ENCODE data around the gene ANXA5.
"Not testable (repeated sequence)": the region's sequence is repeated elsewhere in the genome, so short reads cannot be mapped to it uniquely, and the experiment has no call there.

The ANXA5 gene

GRCh38 chr4:121696581-121697461 is at the start of gene ANXA5:
Gene ANXA5, minus strand, starts transcription at chr4:121696980. Its CDS starts 391 bp downstream, at chr4:121696589.
- DNase-seq = no peak

DNA sequence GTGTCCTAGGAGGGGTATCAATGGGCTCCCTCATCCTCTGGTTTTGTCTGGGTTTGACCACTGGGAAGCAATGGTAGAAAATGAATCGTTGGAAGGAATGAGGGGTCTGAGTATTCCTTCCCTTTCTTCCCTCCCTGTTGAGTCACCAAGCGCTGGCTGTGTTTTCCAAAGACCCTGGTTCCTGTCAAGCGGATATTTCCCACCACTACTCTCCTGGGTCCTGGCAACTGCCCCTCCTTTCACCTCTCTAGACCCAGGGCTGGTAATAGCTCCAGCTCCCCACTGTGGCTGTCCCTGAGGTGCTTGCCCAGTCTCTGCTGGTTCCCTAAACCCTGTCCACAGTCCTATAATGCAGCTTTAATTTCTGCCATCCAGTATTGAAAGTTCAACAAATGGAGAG is 46.0 kb upstream of the ANXA5 start:
- no peak for DNase-seq

DNA sequence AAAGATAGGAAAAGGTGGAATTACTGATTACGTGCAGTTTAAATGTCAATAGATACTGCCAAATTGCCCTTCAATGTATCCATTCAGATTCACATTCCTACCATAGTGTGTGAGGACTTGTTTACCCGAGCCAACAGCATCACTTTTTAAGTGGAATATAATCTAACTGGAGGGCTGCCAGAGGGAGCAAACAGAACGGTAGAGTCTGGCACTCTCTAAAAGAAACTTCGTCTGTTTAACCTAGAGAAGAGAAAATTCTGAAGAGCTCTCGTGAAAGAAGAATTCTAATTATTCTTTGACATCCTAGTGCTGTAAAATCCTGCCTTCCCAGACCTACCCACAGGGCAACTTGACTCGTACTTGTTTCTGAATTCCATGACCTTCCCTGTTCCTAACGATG is 45.0 kb upstream of the ANXA5 start:
- no peak for DNase-seq

GRCh38 chr4:121740796-121741409 is 44.1 kb upstream of the ANXA5 start:
- DNase-seq = no peak

DNA sequence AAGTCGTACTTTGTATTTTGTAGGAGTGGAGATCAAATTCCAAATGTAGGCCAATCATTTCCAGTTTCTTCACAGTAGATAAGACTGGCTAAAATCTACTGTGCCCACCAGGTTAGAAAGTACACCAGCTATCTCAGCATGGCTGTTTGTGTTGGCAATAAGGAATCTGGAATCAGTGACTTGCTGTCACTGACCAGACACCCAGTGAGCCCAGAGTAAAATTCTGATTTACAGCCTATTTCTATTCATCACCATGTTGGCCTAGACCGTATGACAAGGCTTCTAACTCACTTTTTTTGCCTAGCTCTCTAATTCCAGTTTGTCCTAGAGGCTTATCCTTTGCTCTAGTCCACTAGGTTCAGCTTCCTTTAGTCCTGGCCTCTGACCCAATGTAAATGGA is 42.8 kb upstream of the ANXA5 start:
- no peak for DNase-seq

- no peak for DNase-seq
Observed at GRCh38 chr4:121738780-121739535, 42.2 kb upstream of the ANXA5 start.

GRCh38 chr4:121737846-121738554 is 41.2 kb upstream of the ANXA5 start:
- no peak for DNase-seq

- DNase-seq = no peak
Observed at GRCh38 chr4:121736735-121737351, 40.1 kb upstream of the ANXA5 start.

GRCh38 chr4:121734571-121734970 is 37.8 kb upstream of the ANXA5 start:
- DNase-seq = no peak

- no peak for DNase-seq
Observed at GRCh38 chr4:121733942-121734341, 37.2 kb upstream of the ANXA5 start.

DNA sequence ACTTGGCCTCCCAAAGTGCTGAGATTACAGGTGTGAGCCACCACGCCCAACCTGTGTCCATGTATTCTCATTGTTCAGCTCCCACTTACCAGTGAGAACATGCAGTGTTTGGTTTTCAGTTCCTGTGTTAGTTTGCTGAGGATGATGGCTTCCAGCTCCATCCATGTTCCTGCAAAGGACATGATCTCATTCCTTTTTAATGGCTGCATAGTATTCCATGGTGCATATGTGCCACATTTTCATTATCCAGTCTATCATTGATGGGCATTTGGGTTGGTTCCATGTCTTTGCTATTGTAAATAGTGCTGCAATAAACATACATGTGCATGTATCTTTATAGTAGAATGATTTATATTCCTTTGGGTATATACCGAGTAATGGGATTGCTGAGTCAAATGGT is 33.0 kb upstream of the ANXA5 start:
- not testable (repeated sequence) for DNase-seq

DNA sequence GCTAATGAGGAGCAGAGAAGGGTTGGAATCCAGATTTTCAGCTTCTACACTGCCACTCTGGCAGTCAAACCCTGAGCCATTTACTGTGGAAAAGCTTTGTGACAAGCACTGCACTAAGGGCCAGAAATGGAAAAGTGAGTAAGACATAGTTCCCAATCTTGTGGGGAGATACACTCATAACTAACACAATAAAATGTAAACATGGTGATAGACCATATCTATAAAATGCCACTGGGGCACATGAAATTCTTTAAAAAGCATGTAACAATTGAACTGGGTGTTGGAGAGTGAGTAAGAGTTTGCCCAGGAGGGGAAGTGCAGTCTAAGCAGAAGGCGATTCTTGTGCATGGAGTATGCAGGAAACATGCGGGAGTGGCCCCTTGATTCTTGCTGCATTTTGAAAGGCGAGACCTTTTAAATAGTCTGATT is 32.0 kb upstream of the ANXA5 start:
- DNase-seq = no peak

GRCh38 chr4:121728066-121728465 is 31.3 kb upstream of the ANXA5 start:
- DNase-seq = no peak

GRCh38 chr4:121726642-121727268 is 30.0 kb upstream of the ANXA5 start:
- no peak for DNase-seq

DNA sequence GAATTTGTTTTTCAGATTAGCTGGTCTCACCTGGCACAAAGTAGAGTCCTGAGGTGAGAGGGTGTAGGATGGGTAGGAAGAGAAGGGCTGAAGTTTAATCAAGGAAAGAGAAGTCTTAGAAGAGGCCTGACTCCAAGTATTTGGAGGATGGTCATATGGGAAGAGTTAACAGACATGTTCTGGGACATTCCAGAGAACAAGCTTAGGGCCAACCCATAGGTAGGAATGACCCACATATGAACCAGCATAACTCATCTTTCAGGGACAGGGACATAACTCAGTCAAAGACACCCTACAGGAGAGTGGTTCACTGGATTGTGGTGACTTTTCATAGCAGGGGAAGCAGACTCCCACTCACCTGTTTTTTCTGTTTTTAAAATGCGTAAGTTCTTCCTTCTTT is 27.9 kb upstream of the ANXA5 start:
- DNase-seq = no peak

DNA sequence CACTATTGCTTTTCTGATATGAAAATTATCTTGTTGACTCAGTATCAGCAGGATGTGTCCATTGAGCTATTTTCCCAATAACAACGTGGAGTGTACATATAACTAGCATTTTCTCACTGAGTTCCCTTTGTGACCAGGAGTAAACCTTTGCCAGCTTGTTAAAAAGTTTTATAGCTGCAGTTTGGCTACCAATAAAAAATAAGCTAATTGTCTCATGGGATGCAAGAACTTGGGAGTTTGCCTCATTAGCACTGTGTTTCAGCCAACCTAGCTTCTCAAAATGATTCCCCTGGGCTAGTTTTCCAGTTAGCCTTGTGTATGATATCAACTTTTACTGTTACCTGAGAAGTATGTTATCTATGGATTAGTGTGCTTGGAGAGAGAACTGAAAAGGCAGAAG is 24.9 kb upstream of the ANXA5 start:
- DNase-seq = no peak

GRCh38 chr4:121720109-121720508 is 23.3 kb upstream of the ANXA5 start:
- DNase-seq = no peak

- no peak for DNase-seq
Observed at GRCh38 chr4:121717680-121718237, 21.0 kb upstream of the ANXA5 start.

DNA sequence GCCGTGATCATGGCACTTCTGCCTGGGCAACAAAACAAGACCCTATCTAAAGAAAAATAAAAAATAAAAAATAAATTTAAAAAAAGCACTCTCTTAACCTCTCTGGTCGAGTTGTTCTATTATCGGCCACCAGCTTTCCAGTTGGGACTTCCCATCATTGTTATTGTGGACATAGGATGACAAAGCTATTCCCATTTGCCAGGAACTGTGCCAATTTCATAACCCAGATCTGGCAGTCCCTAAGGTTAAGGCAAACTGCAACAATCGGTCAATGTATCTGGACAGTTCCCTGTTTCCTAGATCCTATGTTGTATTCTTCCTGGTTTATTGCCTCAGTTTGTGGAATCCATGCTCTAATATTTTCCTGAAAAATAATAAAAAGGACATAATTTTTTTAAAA is 17.8 kb upstream of the ANXA5 start:
- no peak for DNase-seq

- DNase-seq = no peak
Observed at GRCh38 chr4:121712783-121713182, 16.0 kb upstream of the ANXA5 start.

- DNase-seq = no peak
Observed at GRCh38 chr4:121712001-121712651, 15.3 kb upstream of the ANXA5 start.

All from NCI-H2029 treated with DMSO at 0.1 percent for 48 hours (cell line).